Astrocyte (in vitro differentiated cells and primary cell): ENCODE measurements around the gene LRMDA.

Experiments used
- EZH2 ChIP-seq: IDR thresholded peaks from 2 replicates; pipeline ENCODE4 v1.6.1; 2012; ENCODE audit warnings: mild to moderate bottlenecking, low read length, inconsistent platforms; ENCODE audit not compliant: insufficient read depth
- TF ChIP-seq, protein P1 (sequence below): IDR thresholded peaks from 2 replicates; pipeline ENCODE4 v1.5.1; 2011; ENCODE audit warnings: low read depth, mild to moderate bottlenecking, inconsistent platforms, low read length, moderate library complexity; ENCODE audit not compliant: insufficient read depth

DNA sequence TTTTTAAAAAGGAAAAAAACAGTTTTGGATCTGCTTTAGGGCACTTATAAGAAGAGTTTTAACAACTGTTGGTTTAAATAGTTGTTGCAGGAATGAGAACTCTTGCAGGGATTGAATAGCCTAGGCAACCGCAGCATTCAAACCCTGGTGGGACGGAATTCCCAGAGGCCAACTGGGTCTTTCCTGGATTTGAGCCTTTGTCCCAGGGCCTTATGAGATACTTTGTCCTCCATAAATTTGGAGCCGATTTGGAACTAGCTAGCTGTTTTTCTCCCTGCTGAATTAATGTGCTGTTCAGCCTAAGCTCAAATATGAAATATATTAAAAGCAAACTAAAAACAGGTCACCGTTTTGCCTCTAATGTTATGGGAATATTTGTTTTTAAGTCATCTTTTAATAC, 109.6 kb downstream of the LRMDA start:
- TF ChIP-seq, protein P1, sequence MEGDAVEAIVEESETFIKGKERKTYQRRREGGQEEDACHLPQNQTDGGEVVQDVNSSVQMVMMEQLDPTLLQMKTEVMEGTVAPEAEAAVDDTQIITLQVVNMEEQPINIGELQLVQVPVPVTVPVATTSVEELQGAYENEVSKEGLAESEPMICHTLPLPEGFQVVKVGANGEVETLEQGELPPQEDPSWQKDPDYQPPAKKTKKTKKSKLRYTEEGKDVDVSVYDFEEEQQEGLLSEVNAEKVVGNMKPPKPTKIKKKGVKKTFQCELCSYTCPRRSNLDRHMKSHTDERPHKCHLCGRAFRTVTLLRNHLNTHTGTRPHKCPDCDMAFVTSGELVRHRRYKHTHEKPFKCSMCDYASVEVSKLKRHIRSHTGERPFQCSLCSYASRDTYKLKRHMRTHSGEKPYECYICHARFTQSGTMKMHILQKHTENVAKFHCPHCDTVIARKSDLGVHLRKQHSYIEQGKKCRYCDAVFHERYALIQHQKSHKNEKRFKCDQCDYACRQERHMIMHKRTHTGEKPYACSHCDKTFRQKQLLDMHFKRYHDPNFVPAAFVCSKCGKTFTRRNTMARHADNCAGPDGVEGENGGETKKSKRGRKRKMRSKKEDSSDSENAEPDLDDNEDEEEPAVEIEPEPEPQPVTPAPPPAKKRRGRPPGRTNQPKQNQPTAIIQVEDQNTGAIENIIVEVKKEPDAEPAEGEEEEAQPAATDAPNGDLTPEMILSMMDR: no peak
- no peak for TF ChIP-seq EZH2
